Measurements from ENCODE around the gene BICC1. TPM values are rescaled to one million over a fixed set of nuclear protein-coding genes. Genes with fewer than 3 reads are reported as not detected.

Gene BICC1
- total RNA-seq, 1 experiment from 2014 or later = 13.9 TPM

DNA sequence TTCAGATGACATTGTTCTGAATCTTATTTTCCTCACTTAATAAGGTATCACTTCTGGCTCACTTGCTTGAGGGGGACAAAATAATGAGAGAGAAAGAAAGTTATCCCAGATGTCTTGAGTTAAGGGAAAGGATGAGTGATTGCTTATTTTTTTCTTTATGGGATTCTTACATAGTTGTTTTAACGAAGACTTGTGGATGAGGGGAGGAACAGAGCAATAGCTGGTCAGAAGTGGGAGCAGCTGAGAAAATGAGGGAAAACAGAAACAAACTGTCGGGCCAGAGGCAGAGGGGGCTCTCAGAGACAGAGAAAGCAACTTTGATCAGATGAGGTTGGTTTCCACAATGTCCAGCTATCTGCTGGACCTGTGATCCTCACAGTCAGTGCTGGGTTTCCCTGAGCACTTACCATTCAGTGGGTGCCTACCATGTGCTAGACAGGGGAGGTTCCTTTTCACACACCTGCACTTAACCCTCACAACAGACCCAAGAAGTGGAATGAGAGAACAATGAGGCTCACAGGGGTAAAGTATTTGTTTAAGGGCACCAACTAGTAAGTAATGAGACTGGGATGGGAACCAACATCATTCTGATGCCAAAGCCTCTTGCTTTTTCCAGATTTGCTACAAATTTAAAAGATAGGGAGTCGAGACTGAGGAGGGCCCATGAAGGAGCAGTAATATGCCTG lies 64.2 kb downstream of the BICC1 start:
- ATAC-seq = no peak
- POLR2A ChIA-PET (ENCODE audit: unreplicated experiment) = no interaction called here
- intact Hi-C loops (cut with micrococcal nuclease) = no loop called here
- DNase-seq = no peak
- BruUV-seq (replicated peaks) = no TSS peak
- no peaks in the 10 kb centered on the region for H3K9me2 ChIP-seq (replicated peaks; ENCODE audit: low read length)
- H3K9ac ChIP-seq (ENCODE audit: low read length) = no peak overlapping the region
- H2AFZ ChIP-seq (ENCODE audit: low read length) = no peak overlapping the region
- no peaks in the 10 kb centered on the region for H3K36me3 ChIP-seq (ENCODE audit: low read depth, low read length)
- no peaks in the 10 kb centered on the region for H3F3A ChIP-seq (ENCODE audit: low read length, unreplicated experiment)
- no peaks in the 10 kb centered on the region for H3K4me1 ChIP-seq (ENCODE audit: insufficient read depth, low read length)
- TF ChIP-seq EZH2phosphoT487 (IDR thresholded peaks at IDR 0.05; ENCODE audit: borderline replicate concordance, low read length) (no peak), EZH2 (IDR thresholded peaks at IDR 0.05; ENCODE audit: low read length, unreplicated experiment) (no peak)
- TF ChIP-seq, protein P1, sequence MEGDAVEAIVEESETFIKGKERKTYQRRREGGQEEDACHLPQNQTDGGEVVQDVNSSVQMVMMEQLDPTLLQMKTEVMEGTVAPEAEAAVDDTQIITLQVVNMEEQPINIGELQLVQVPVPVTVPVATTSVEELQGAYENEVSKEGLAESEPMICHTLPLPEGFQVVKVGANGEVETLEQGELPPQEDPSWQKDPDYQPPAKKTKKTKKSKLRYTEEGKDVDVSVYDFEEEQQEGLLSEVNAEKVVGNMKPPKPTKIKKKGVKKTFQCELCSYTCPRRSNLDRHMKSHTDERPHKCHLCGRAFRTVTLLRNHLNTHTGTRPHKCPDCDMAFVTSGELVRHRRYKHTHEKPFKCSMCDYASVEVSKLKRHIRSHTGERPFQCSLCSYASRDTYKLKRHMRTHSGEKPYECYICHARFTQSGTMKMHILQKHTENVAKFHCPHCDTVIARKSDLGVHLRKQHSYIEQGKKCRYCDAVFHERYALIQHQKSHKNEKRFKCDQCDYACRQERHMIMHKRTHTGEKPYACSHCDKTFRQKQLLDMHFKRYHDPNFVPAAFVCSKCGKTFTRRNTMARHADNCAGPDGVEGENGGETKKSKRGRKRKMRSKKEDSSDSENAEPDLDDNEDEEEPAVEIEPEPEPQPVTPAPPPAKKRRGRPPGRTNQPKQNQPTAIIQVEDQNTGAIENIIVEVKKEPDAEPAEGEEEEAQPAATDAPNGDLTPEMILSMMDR (conservative IDR thresholded peaks at IDR 0.05; ENCODE audit: low read depth, low read length) = no peak
- no peak overlapping the region for H3K4me2 ChIP-seq (ENCODE audit: low read length)
- no peak overlapping the region for H3K27ac ChIP-seq (ENCODE audit: low read length)
- H3K27me3 ChIP-seq (ENCODE audit: low read length) = peaks cover 19% of the 10 kb centered on the region
- no peaks in the 10 kb centered on the region for H3K9me3 ChIP-seq (ENCODE audit: low read length)
- CTCF ChIA-PET = no interaction called here
- no peaks in the 10 kb centered on the region for H4K20me1 ChIP-seq (ENCODE audit: low read length)
- peaks cover 11% of the 10 kb centered on the region; the same call in 1 of the 2 replicates for H3K79me2 ChIP-seq (ENCODE audit: low read length)
- no peak overlapping the region for H3K4me3 ChIP-seq (ENCODE audit: low read length)

DNA sequence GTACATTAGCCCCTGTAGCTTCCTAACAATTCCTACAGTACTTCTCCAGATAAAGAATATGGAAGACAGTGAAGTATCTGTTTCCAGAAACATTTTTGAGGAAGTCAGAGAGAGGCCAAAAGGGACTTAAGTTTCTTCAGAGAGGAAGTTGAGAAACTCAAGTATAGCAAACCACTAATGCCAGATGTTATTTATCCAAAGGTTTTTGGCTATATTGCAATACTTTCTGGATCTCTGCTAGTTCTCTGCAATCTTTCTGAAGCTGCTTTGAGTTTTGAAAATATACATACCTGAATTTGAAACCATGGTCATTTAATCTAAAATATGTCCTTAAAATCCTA lies 64.7 kb downstream of the BICC1 start:
- no peak for ATAC-seq
- H3K9me2 ChIP-seq (replicated peaks; ENCODE audit: low read length) = no peaks in the 10 kb centered on the region
- H3K4me3 ChIP-seq (ENCODE audit: low read length) = no peak overlapping the region
- no peaks in the 10 kb centered on the region for H3K36me3 ChIP-seq (ENCODE audit: low read depth, low read length)
- ChIA-PET CTCF (no interaction called here), POLR2A (ENCODE audit: unreplicated experiment) (no interaction called here)
- no peak overlapping the region for H3K27ac ChIP-seq (ENCODE audit: low read length)
- H3F3A ChIP-seq (ENCODE audit: low read length, unreplicated experiment) = no peaks in the 10 kb centered on the region
- no peak overlapping the region for H2AFZ ChIP-seq (ENCODE audit: low read length)
- no peaks in the 10 kb centered on the region for H3K4me1 ChIP-seq (ENCODE audit: insufficient read depth, low read length)
- no peaks in the 10 kb centered on the region for H3K9me3 ChIP-seq (ENCODE audit: low read length)
- H3K27me3 ChIP-seq (ENCODE audit: low read length) = peaks cover 19% of the 10 kb centered on the region
- TF ChIP-seq, protein P1 (conservative IDR thresholded peaks at IDR 0.05; ENCODE audit: low read depth, low read length) = no peak
- TF ChIP-seq EZH2phosphoT487 (IDR thresholded peaks at IDR 0.05; ENCODE audit: borderline replicate concordance, low read length) (no peak), EZH2 (IDR thresholded peaks at IDR 0.05; ENCODE audit: low read length, unreplicated experiment) (no peak)
- no TSS peak for BruUV-seq (replicated peaks)
- H3K79me2 ChIP-seq (ENCODE audit: low read length) = peaks cover 11% of the 10 kb centered on the region; the same call in 1 of the 2 replicates
- H3K4me2 ChIP-seq (ENCODE audit: low read length) = no peak overlapping the region
- intact Hi-C loops (cut with micrococcal nuclease) = no loop called here
- H3K9ac ChIP-seq (ENCODE audit: low read length) = no peak overlapping the region
- no peak for DNase-seq
- H4K20me1 ChIP-seq (ENCODE audit: low read length) = 0 out of 2 replicates have a peak, but pooled peaks cover under 1% of the 10 kb centered on the region

DNA sequence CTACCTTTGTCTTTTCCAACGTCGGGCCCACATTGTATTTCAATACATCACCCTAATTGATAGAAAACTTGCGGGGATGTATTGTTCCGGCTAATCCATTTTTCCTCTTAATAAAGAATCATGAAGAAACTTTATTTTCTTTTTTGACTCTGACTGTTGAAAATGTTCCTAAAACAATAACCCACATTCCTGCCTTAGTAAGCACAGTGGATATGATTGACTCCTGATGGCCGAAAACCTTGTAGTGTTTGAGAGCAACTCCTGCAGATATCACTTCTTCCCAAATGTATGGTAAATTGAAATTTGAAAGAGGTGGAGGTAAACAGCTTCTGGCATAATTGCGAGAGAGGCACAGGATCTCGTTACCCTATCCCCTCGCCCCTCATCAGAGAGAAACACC lies 65.7 kb downstream of the BICC1 start:
- H3F3A ChIP-seq (ENCODE audit: low read length, unreplicated experiment) = no peaks in the 10 kb centered on the region
- no TSS peak for BruUV-seq (replicated peaks)
- ChIA-PET CTCF (no interaction called here), POLR2A (ENCODE audit: unreplicated experiment) (no interaction called here)
- no peak for DNase-seq
- no peaks in the 10 kb centered on the region for H3K4me1 ChIP-seq (ENCODE audit: insufficient read depth, low read length)
- H3K9me2 ChIP-seq (replicated peaks; ENCODE audit: low read length) = no peaks in the 10 kb centered on the region
- H3K9ac ChIP-seq (ENCODE audit: low read length) = no peak overlapping the region
- ATAC-seq = no peak
- peaks cover 19% of the 10 kb centered on the region for H3K27me3 ChIP-seq (ENCODE audit: low read length)
- intact Hi-C loops (cut with micrococcal nuclease) = no loop called here
- H3K36me3 ChIP-seq (ENCODE audit: low read depth, low read length) = no peaks in the 10 kb centered on the region
- H3K79me2 ChIP-seq (ENCODE audit: low read length) = 0 out of 2 replicates have a peak, but pooled peaks cover 6% of the 10 kb centered on the region
- no peak overlapping the region for H3K27ac ChIP-seq (ENCODE audit: low read length)
- H2AFZ ChIP-seq (ENCODE audit: low read length) = no peak overlapping the region
- TF ChIP-seq, protein P1 (conservative IDR thresholded peaks at IDR 0.05; ENCODE audit: low read depth, low read length) = no peak
- TF ChIP-seq EZH2 (IDR thresholded peaks at IDR 0.05; ENCODE audit: low read length, unreplicated experiment) (no peak), EZH2phosphoT487 (IDR thresholded peaks at IDR 0.05; ENCODE audit: borderline replicate concordance, low read length) (no peak)
- 0 out of 2 replicates have a peak, but pooled peaks cover 3% of the 10 kb centered on the region for H4K20me1 ChIP-seq (ENCODE audit: low read length)
- no peak overlapping the region for H3K4me2 ChIP-seq (ENCODE audit: low read length)
- H3K4me3 ChIP-seq (ENCODE audit: low read length) = no peak overlapping the region
- no peaks in the 10 kb centered on the region for H3K9me3 ChIP-seq (ENCODE audit: low read length)

Measured in PC-3 (cell line).